GM12878 (cell line): ENCODE measurements around the gene CLPTM1L. TPM values are rescaled to one million over a fixed set of nuclear protein-coding genes. Genes with fewer than 3 reads are reported as not detected.

Source experiments
- ATAC-seq: fragments of 200-7000 bp; cut with Tn5 transposase; 3 replicates; pipeline ENCODE4 v1.9.1; 2020; ENCODE audit warnings: mild to moderate bottlenecking, moderate library complexity
- BruUV-seq: library from RNA; stranded (reverse); fragments of 400-500 nt; replicated peaks from 2 replicates; lab custom pipeline; 2021; lab: Mats Ljungman, UMichigan
- CTCF ChIA-PET: fragments of 300-600 bp; sonication (Branson Sonifier 250); formaldehyde crosslinking; extraction: SDS; loops from one replicate; lab custom pipeline; 2021; ENCODE audit warnings: inconsistent platforms; lab: Yijun Ruan, JAX
- POLR2A ChIA-PET: fragments of 350-600 bp; formaldehyde crosslinking; extraction: SDS; loops from one replicate; lab custom pipeline; 2021; ENCODE audit warnings: inconsistent platforms; lab: Charles Lee
- RAD21 ChIA-PET: fragments of 300-600 bp; sonication (Branson Sonifier 250); formaldehyde crosslinking; loops from one replicate; lab custom pipeline; 2023; ENCODE audit warnings: antibody characterized with exemption; ENCODE audit not compliant: unreplicated experiment; lab: Charles Lee
- SMC1A ChIA-PET: fragments of 300-600 bp; sonication (Branson Sonifier 250); formaldehyde crosslinking; loops from one replicate; lab custom pipeline; 2023; ENCODE audit not compliant: unreplicated experiment, uncharacterized antibody; lab: Charles Lee
- DNase-seq: peaks from one replicate; pipeline ENCODE4 v3.0.0-alpha.2; 2011; ENCODE audit warnings: low read depth, low spot score
- FAIRE-seq: peaks from 3 replicates; lab custom pipeline; 2011; peaks lifted over from hg19 to GRCh38; lab: Jason Lieb, UNC
- H2AFZ ChIP-seq: 2 replicates; pipeline ENCODE4 v1.6.0; 2011; ENCODE audit warnings: low read depth, low read length, control low read depth; ENCODE audit not compliant: control insufficient read depth
- H3K27ac ChIP-seq: 2 replicates; pipeline ENCODE4 v1.5.1; 2011; ENCODE audit warnings: control low read depth; ENCODE audit not compliant: control insufficient read depth, insufficient read depth
- H3K27me3 ChIP-seq, 2 experiments: replicated peaks in 1 of 2; 2 replicates each; pipeline versions ENCODE4 v1.6.0 to v1.6.1; 2011; ENCODE audit warnings: low read length in 1 of 2; ENCODE audit not compliant: control insufficient read depth in 2 of 2, insufficient read depth in 2 of 2
- H3K36me3 ChIP-seq, 2 experiments: 2 replicates each; pipeline ENCODE4 v1.5.1; 2011; ENCODE audit warnings: low read length in 1 of 2; ENCODE audit not compliant: control insufficient read depth in 2 of 2, insufficient read depth in 2 of 2
- H3K4me1 ChIP-seq: 2 replicates; pipeline ENCODE4 v1.6.1; 2011; ENCODE audit warnings: mild to moderate bottlenecking, low read length, moderate library complexity, mixed read lengths; ENCODE audit not compliant: control insufficient read depth, insufficient read depth
- H3K4me2 ChIP-seq: 2 replicates; pipeline ENCODE4 v1.6.0; 2011; ENCODE audit warnings: control low read depth; ENCODE audit not compliant: control insufficient read depth, insufficient read depth
- H3K4me3 ChIP-seq: fragments of 200-600 bp; sonication (generic); 2 replicates; pipeline ENCODE4 v1.5.1; 2016
- H3K79me2 ChIP-seq: 2 replicates; pipeline ENCODE4 v1.6.0; 2011; ENCODE audit warnings: low read length; ENCODE audit not compliant: control insufficient read depth, insufficient read depth
- H3K9ac ChIP-seq: 2 replicates; pipeline ENCODE4 v1.8.0; 2011; ENCODE audit warnings: low read length, control low read depth, mixed read lengths; ENCODE audit not compliant: control insufficient read depth, insufficient read depth
- H3K9me3 ChIP-seq: replicated peaks from 3 replicates; pipeline ENCODE4 v1.5.1; 2011; ENCODE audit warnings: mild to moderate bottlenecking, low read length; ENCODE audit not compliant: control insufficient read depth, insufficient read depth
- H4K20me1 ChIP-seq: 2 replicates; pipeline ENCODE4 v1.6.0; 2011; ENCODE audit not compliant: control insufficient read depth, insufficient read depth
- BACH1 ChIP-seq: fragments of 450-650 bp; IDR thresholded peaks from 2 replicates; pipeline ENCODE4 v1.6.1; 2017; ENCODE audit warnings: mild to moderate bottlenecking, borderline replicate concordance
- BCL11A ChIP-seq: IDR thresholded peaks from 2 replicates; pipeline ENCODE4 v1.6.1; 2011; ENCODE audit warnings: low read depth, low read length
- BCLAF1 ChIP-seq: fragments of 450-650 bp; IDR thresholded peaks from 2 replicates; pipeline ENCODE4 v1.6.1; 2017; ENCODE audit warnings: antibody characterized with exemption, mild to moderate bottlenecking, moderate library complexity
- EGR1 ChIP-seq, 2 experiments: IDR thresholded peaks; 1 replicate in 1 of 2; 2 replicates in 1 of 2; pipeline ENCODE4 v1.6.1; 2011 to 2012; ENCODE audit warnings: low read depth in 2 of 2, low read length in 2 of 2, borderline replicate concordance in 1 of 2, mild to moderate bottlenecking in 1 of 2, moderate library complexity in 1 of 2
- GABPA ChIP-seq: IDR thresholded peaks from 2 replicates; pipeline ENCODE4 v1.6.1; 2014; ENCODE audit warnings: antibody characterized with exemption, low read depth, mild to moderate bottlenecking, inconsistent platforms
- HDAC2 ChIP-seq: fragments of 200-600 bp; sonication (generic); IDR thresholded peaks from 2 replicates; pipeline ENCODE4 v1.6.1; 2017
- JUND ChIP-seq: IDR thresholded peaks from 2 replicates; pipeline ENCODE4 v1.6.1; 2012; ENCODE audit warnings: low read depth, mild to moderate bottlenecking, low read length, improper control_type of control experiment, moderate library complexity
- MTA2 ChIP-seq: fragments of 450-650 bp; IDR thresholded peaks from 2 replicates; pipeline ENCODE4 v1.6.1; 2016; ENCODE audit warnings: low read depth, mild to moderate bottlenecking, moderate library complexity
- NR2F1 ChIP-seq: fragments of 450-650 bp; conservative IDR thresholded peaks from 2 replicates; pipeline ENCODE4 v1.6.1; 2017; ENCODE audit warnings: mild to moderate bottlenecking
- POLR2AphosphoS5 ChIP-seq: IDR thresholded peaks from 2 replicates; pipeline ENCODE4 v1.6.1; 2011; ENCODE audit warnings: mild to moderate bottlenecking, low read length, inconsistent platforms
- RELB ChIP-seq: fragments of 450-650 bp; IDR thresholded peaks from 2 replicates; pipeline ENCODE4 v1.6.1; 2017; ENCODE audit warnings: low read depth, mild to moderate bottlenecking, moderate library complexity
- RUNX3 ChIP-seq: IDR thresholded peaks from 2 replicates; pipeline ENCODE4 v1.6.1; 2012; ENCODE audit warnings: low read length, inconsistent platforms
- TAF1 ChIP-seq: IDR thresholded peaks from 2 replicates; pipeline ENCODE4 v1.6.1; 2011; ENCODE audit warnings: mild to moderate bottlenecking, low read depth, low read length, borderline replicate concordance
- ZNF274 ChIP-seq: IDR thresholded peaks from one replicate; pipeline ENCODE4 v1.8.0; 2011; ENCODE audit not compliant: insufficient read length, insufficient read depth
- ZNF622 ChIP-seq: fragments of 450-650 bp; IDR thresholded peaks from 2 replicates; pipeline ENCODE4 v1.6.1; 2017; ENCODE audit warnings: mild to moderate bottlenecking, inconsistent platforms
- WGBS: methylation state at CpG from one replicate; pipeline ENCODE4 v1.1.6; 2016; ENCODE audit warnings: low lambda C conversion rate; ENCODE audit not compliant: insufficient replicate concordance, insufficient coverage; ENCODE audit errors: missing lambda C conversion rate; 5-methylcytosine and 5-hydroxymethylcytosine counted together
- in situ Hi-C: fragments of 300-500 bp; cut with MboI; formaldehyde crosslinking; loops from 9 replicates; pipeline ENCODE4 v1.14.3; 2018; ENCODE audit warnings: mixed read lengths
- intact Hi-C: fragments of 100-400 bp; cut with micrococcal nuclease; formaldehyde crosslinking; loops from one replicate; pipeline ENCODE4 v1.14.2; 2022; ENCODE audit not compliant: unreplicated experiment
- polyA plus RNA-seq, 11 experiments: library from polyadenylated mRNA; depleted of rRNA in 4 of 11; unstranded in 6 of 11; stranded (reverse) in 5 of 11; fragments of >200 nt; fragmentation: Nextera tagmentation in 4 of 11; fragmentation: Illumina TruSeq in 1 of 11; extraction: Ambion mirVana in 4 of 11; extraction: Trizol in 1 of 11; gene quantifications; 1 replicate in 1 of 11; 2 replicates in 10 of 11; pipeline versions ENCODE4 v1.2.1 to v1.2.3, GENCODE V29; 2011 to 2016; ENCODE audit warnings: inconsistent platforms in 2 of 11, missing spikeins in 2 of 11, low read depth in 1 of 11
- total RNA-seq, 4 experiments: library from RNA; depleted of rRNA in 3 of 4; stranded (reverse); fragments of >200 nt in 3 of 4; fragmentation: Illumina TruSeq in 1 of 4; extraction: Trizol in 1 of 4; gene quantifications; 2 replicates each; pipeline versions ENCODE4 v1.2.1 to v1.2.3, GENCODE V29; 2013 to 2021

Gene CLPTM1L
- total and polyA plus RNA-seq, 10 of the 15 experiments (the other 5 are each of a cell fraction or from before 2014, with no cell fraction given), result 2.9 to 278 (median 135) TPM

DNA sequence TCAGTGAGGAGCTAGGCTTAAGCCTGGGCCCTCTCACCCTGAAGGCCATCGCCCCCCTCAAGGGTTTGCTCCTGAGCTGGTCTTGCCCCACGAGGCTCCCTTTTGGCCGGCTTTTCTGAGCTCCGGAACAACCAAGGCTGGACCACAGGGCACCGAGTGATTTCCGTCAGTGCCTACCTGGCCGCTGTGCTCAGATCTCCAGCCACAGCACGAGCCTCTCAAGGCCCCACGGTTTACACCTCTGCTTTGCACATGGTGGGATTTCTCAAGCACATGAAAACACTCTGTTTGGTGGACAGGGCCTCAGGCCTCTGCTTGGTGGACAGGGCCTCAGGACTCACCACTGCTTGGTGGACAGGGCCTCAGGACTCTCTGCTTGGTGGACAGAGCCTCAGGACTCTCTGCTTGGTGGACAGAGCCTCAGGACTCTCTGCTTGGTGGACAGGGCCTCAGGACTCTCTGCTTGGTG is 15.8 kb downstream of the CLPTM1L start:
- no peak overlapping the region for H3K4me3 ChIP-seq
- BruUV-seq, result no TSS peak
- intact Hi-C loops (no loop called here), in situ Hi-C loops (no loop called here)
- H3K36me3 ChIP-seq, result peaks cover 15 to 44% of the 10 kb centered on the region in 2 experiments
- no peak overlapping the region for H2AFZ ChIP-seq
- TF ChIP-seq NR2F1, result no peak
- TF ChIP-seq BCL11A, result no peak
- TF ChIP-seq EGR1 (IDR thresholded peaks at IDR 0.05; ENCODE audit: borderline replicate concordance in 1 of 2, low read depth in 2 of 2, low read length in 2 of 2), result no peak
- no peak for TF ChIP-seq POLR2AphosphoS5
- TF ChIP-seq MTA2, result no peak
- TF ChIP-seq ZNF622, result no peak
- no peak for TF ChIP-seq ZNF274
- TF ChIP-seq HDAC2, result no peak
- TF ChIP-seq BACH1, result no peak
- no peak for TF ChIP-seq RUNX3
- TF ChIP-seq TAF1, result no peak
- no peak for TF ChIP-seq BCLAF1
- TF ChIP-seq JUND, result no peak
- no peak for TF ChIP-seq GABPA
- TF ChIP-seq RELB, result no peak
- H3K79me2 ChIP-seq, result no peaks in the 10 kb centered on the region
- H3K27me3 ChIP-seq, result no peaks in the 10 kb centered on the region
- ATAC-seq (no peak), FAIRE-seq (no peak), DNase-seq (no peak)
- H3K4me2 ChIP-seq, result no peak overlapping the region
- no peaks in the 10 kb centered on the region for H3K9me3 ChIP-seq
- SMC1A ChIA-PET, result no interaction called here
- CTCF ChIA-PET, result no interaction called here
- 91% methylated on average over 9 of the region's 9 CpGs for WGBS
- H4K20me1 ChIP-seq, result no peaks in the 10 kb centered on the region
- POLR2A ChIA-PET, result no interaction called here
- RAD21 ChIA-PET, result no interaction called here
- H3K9ac ChIP-seq, result no peak overlapping the region
- no peaks in the 10 kb centered on the region for H3K4me1 ChIP-seq
- no peak overlapping the region for H3K27ac ChIP-seq
